Fibroblast of lung (primary cell): Measurements from ENCODE around the gene SLC35F3.

ENCODE experiments used
- CTCF ChIP-seq, 2 donors: IDR thresholded peaks in 1 of 2; conservative IDR thresholded peaks in 1 of 2; 1 replicate in 1 of 2; 2 replicates in 1 of 2; pipeline ENCODE4 v1.5.1; 2011 to 2012; ENCODE audit warnings: low read length in 2 of 2, control low read depth in 1 of 2, inconsistent platforms in 1 of 2, low read depth in 1 of 2, mild to moderate bottlenecking in 1 of 2
- EZH2 ChIP-seq: IDR thresholded peaks from 2 replicates; pipeline ENCODE4 v1.5.1; 2012; ENCODE audit warnings: low read length, control low read depth, mild to moderate bottlenecking; ENCODE audit errors: missing control alignments

- TF ChIP-seq EZH2 (no peak), CTCF (conservative IDR thresholded peaks at IDR 0.05 in 1 of 2, IDR thresholded peaks at IDR 0.05 in 1 of 2; ENCODE audit: low read depth in 1 of 2, low read length in 2 of 2) (no peak)
Measured at GRCh38 chr1:234213658-234214128, 309.2 kb downstream of the SLC35F3 start.
